Activated CD4-positive, alpha-beta T cell treated with anti-CD3 and anti-CD28 coated beads, Interleukin-2, amount 10 ng/mL, durations not matched to agents 24 days and 14 days (primary cell): ENCODE results near the gene PAQR8. TPM values are rescaled to one million over a fixed set of nuclear protein-coding genes. Genes with fewer than 3 reads are reported as not detected.

ENCODE experiments used
- DNase-seq: peaks from one replicate; pipeline ENCODE4 v3.0.0; 2022
- H3K27ac Mint-ChIP-seq: one replicate; pipeline ENCODE4 v1.8.0; 2022; ENCODE audit warnings: mild to moderate bottlenecking, mixed read lengths
- H3K27me3 Mint-ChIP-seq: one replicate; pipeline ENCODE4 v1.8.0; 2022; ENCODE audit warnings: mixed read lengths
- H3K36me3 Mint-ChIP-seq: one replicate; pipeline ENCODE4 v1.8.0; 2022; ENCODE audit warnings: low read depth, mild to moderate bottlenecking, mixed read lengths
- H3K4me1 Mint-ChIP-seq: one replicate; pipeline ENCODE4 v1.8.0; 2021; ENCODE audit warnings: mixed read lengths
- H3K4me3 Mint-ChIP-seq: one replicate; pipeline ENCODE4 v1.8.0; 2022; ENCODE audit warnings: mild to moderate bottlenecking, moderate library complexity, mixed read lengths
- H3K9me3 Mint-ChIP-seq: one replicate; pipeline ENCODE4 v1.8.0; 2021; ENCODE audit warnings: mixed read lengths
- intact Hi-C: fragments of 100-400 bp; cut with micrococcal nuclease; formaldehyde crosslinking; loops from one replicate; pipeline ENCODE4 v1.15.1; 2023
- total RNA-seq: library from RNA; stranded (reverse); gene quantifications from 2 replicates; pipeline ENCODE4 v1.2.3, GENCODE V29; 2022

The PAQR8 gene
- total RNA-seq, 1 donor from 2014 or later = 4.8 TPM

GRCh38 chr6:52335576-52335975 lies 26.4 kb upstream of the PAQR8 start:
- H3K36me3 Mint-ChIP-seq = no peaks in the 10 kb centered on the region
- no peak overlapping the region for H3K4me3 Mint-ChIP-seq
- H3K27ac Mint-ChIP-seq = no peak overlapping the region

DNA sequence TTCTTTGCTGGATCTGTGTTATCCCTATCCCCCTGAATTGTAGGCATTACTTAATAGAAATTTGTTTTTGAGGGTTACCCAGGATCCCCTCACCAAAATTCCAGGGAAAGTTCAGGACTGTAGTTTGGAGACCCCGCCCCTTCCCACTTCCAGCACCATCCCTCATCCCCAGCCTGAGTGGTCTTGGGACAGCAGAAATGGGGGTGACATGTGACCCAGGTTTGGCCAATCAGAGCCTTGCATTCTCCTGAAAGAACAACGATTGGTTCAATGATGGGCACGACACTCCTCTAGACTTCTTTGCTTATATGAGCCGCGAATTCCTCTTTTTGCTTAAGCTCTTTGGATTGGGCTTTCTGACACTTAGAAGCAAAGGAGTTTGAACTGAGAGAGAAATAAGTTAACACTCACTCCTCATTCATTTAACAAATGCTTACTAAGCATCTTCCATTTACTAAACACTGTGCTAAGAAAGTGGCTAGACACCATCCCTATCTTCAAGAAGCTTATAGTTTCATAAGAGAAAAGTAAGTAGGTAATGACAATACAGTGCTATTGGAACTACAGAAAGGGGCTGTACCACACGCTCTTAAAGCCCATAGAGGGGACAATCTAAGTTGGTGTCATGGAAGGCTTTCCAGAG lies 24.9 kb upstream of the PAQR8 start:
- peak overlapping the region; percentile 0 for H3K27ac Mint-ChIP-seq
- peaks cover 2% of the 10 kb centered on the region for H3K27me3 Mint-ChIP-seq
- peaks cover 28% of the 10 kb centered on the region for H3K4me1 Mint-ChIP-seq
- H3K36me3 Mint-ChIP-seq = no peaks in the 10 kb centered on the region
- no peak for DNase-seq
- H3K9me3 Mint-ChIP-seq = no peaks in the 10 kb centered on the region
- intact Hi-C loops = loop anchor here (2.0 kb wide), 1 partner anchor 16 kb away; no protein-coding TSS in a partner anchor
- no peak overlapping the region for H3K4me3 Mint-ChIP-seq

More at GRCh38 chr6:52335576-52335975, 26.4 kb upstream of the PAQR8 start:
- H3K9me3 Mint-ChIP-seq = no peaks in the 10 kb centered on the region
- intact Hi-C loops = no loop called here
- no peaks in the 10 kb centered on the region for H3K27me3 Mint-ChIP-seq
- H3K4me1 Mint-ChIP-seq = peaks cover 24% of the 10 kb centered on the region
- no peak for DNase-seq

DNA sequence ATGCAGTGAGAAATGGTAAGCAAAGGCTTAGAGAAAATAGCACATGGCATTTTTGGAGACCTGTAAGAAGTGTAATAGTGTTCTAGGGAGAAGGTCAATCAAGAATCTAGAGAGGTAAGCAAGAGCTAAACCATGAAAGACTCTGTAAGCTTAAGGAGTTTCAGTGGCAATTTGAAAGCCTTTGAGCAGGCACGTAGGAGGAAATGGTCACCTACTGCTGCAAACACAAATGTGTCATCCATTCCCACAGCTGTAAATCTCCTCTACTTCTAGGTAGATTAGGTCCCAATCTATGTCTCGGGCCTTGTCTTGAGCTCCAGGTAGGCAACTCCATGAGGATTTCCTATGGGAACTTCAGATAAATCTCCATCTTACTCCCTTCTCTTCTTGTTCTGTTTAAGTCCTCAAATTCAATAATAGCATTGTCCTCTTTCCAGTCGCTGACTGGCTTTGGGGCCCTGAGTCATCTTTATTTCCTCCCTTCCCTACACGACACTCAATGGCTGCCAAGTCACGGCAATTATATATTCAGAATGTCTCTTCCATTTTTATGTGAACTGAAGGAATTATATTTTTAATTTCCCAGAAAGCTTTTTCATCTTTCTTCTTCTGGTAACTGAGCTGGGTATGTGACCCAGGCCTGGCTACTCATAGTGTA lies 24.2 kb upstream of the PAQR8 start:
- H3K4me1 Mint-ChIP-seq = peaks cover 28% of the 10 kb centered on the region

DNA sequence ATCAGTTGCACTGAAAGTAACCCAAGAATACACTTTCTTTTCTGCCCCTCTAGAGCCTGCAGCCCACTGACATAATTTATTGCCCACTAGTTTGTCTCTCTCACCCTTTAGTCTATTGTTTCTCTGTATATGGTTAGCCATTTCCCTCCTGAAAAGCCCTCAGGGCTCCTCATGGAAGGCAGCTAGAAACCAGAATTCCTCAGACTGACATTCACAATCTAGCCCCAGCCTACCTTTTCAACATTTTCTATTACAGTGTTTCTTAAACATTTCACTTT lies 21.4 kb upstream of the PAQR8 start:
- peaks cover 4% of the 10 kb centered on the region for H3K27me3 Mint-ChIP-seq
- H3K9me3 Mint-ChIP-seq = no peaks in the 10 kb centered on the region
- no peaks in the 10 kb centered on the region for H3K36me3 Mint-ChIP-seq
- H3K4me1 Mint-ChIP-seq = peaks cover 18% of the 10 kb centered on the region
- DNase-seq = no peak
- no peak overlapping the region for H3K27ac Mint-ChIP-seq
- no peak overlapping the region for H3K4me3 Mint-ChIP-seq
- intact Hi-C loops = no loop called here

More for the DNA sequence above, 24.2 kb upstream of the PAQR8 start:
- no peak for DNase-seq
- Mint-ChIP-seq H3K36me3 (no peaks in the 10 kb centered on the region), H3K27me3 (peaks cover 2% of the 10 kb centered on the region), H3K27ac (peak overlapping the region; percentile 0), H3K4me3 (no peak overlapping the region), H3K9me3 (no peaks in the 10 kb centered on the region)
- intact Hi-C loops = loop anchor here (2.0 kb wide), 1 partner anchor 15 kb away; no protein-coding TSS in a partner anchor

- H3K4me1 Mint-ChIP-seq = peaks cover 13% of the 10 kb centered on the region
- no peaks in the 10 kb centered on the region for H3K9me3 Mint-ChIP-seq
- H3K27ac Mint-ChIP-seq = no peak overlapping the region
- no peaks in the 10 kb centered on the region for H3K36me3 Mint-ChIP-seq
- no peak for DNase-seq
- peaks cover 4% of the 10 kb centered on the region for H3K27me3 Mint-ChIP-seq
- intact Hi-C loops = no loop called here
- H3K4me3 Mint-ChIP-seq = no peak overlapping the region
Measured at GRCh38 chr6:52341561-52342260, 20.2 kb upstream of the PAQR8 start.

- Mint-ChIP-seq H3K9me3 (no peaks in the 10 kb centered on the region), H3K36me3 (no peaks in the 10 kb centered on the region), H3K27ac (no peak overlapping the region), H3K27me3 (peaks cover 9% of the 10 kb centered on the region), H3K4me3 (no peak overlapping the region), H3K4me1 (peaks cover 8% of the 10 kb centered on the region)
- intact Hi-C loops = no loop called here
- DNase-seq = no peak
Measured at GRCh38 chr6:52345311-52345710, 16.6 kb upstream of the PAQR8 start.

GRCh38 chr6:52346503-52346902 lies 15.4 kb upstream of the PAQR8 start:
- H3K27ac Mint-ChIP-seq = no peak overlapping the region
- H3K4me1 Mint-ChIP-seq = peaks cover 10% of the 10 kb centered on the region
- no peak for DNase-seq
- intact Hi-C loops = no loop called here
- H3K27me3 Mint-ChIP-seq = peaks cover 9% of the 10 kb centered on the region
- no peak overlapping the region for H3K4me3 Mint-ChIP-seq
- H3K36me3 Mint-ChIP-seq = no peaks in the 10 kb centered on the region
- H3K9me3 Mint-ChIP-seq = no peaks in the 10 kb centered on the region

GRCh38 chr6:52347818-52348217 lies 14.1 kb upstream of the PAQR8 start:
- Mint-ChIP-seq H3K27me3 (peaks cover 7% of the 10 kb centered on the region), H3K9me3 (no peaks in the 10 kb centered on the region), H3K4me3 (no peak overlapping the region), H3K4me1 (peaks cover 13% of the 10 kb centered on the region), H3K27ac (no peak overlapping the region), H3K36me3 (no peaks in the 10 kb centered on the region)
- no peak for DNase-seq
- intact Hi-C loops = no loop called here

GRCh38 chr6:52351879-52352238 lies 10.1 kb upstream of the PAQR8 start:
- H3K9me3 Mint-ChIP-seq = no peaks in the 10 kb centered on the region
- intact Hi-C loops = loop anchor here (2.0 kb wide), 1 partner anchor 15 kb away; no protein-coding TSS in a partner anchor
- H3K27ac Mint-ChIP-seq = no peak overlapping the region
- H3K36me3 Mint-ChIP-seq = no peaks in the 10 kb centered on the region
- no peak for DNase-seq
- H3K4me1 Mint-ChIP-seq = peaks cover 13% of the 10 kb centered on the region
- no peak overlapping the region for H3K4me3 Mint-ChIP-seq
- peaks cover 5% of the 10 kb centered on the region for H3K27me3 Mint-ChIP-seq

GRCh38 chr6:52352239-52353018 lies 9.5 kb upstream of the PAQR8 start:
- Mint-ChIP-seq H3K36me3 (no peaks in the 10 kb centered on the region), H3K9me3 (no peaks in the 10 kb centered on the region), H3K27me3 (peaks cover 3% of the 10 kb centered on the region), H3K4me1 (peaks cover 13% of the 10 kb centered on the region), H3K27ac (no peak overlapping the region), H3K4me3 (no peak overlapping the region)
- intact Hi-C loops = loop anchor here (2.0 kb wide), 1 partner anchor 16 kb away; no protein-coding TSS in a partner anchor
- DNase-seq = no peak

DNA sequence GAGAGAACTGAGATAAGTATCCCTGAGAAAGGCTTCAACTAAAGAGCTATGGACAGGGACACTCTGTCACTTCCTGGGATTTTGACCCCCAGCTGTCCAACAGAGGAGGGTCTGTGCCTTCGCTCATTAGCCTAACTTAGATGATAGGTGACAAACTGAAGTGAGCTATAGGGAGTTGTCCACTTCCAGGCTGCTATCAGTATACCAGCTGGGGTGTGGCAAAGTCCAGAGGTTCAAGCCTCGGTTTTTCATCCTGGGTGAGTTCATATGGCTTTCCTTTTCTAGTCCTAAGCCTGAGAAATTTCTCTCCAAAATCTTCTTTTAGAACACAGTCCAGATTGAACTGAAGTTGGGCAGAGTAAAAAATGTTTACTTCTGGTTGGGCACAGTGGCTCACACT lies 5.9 kb upstream of the PAQR8 start:
- Mint-ChIP-seq H3K4me3 (no peak overlapping the region), H3K36me3 (no peaks in the 10 kb centered on the region), H3K27me3 (no peaks in the 10 kb centered on the region), H3K9me3 (no peaks in the 10 kb centered on the region), H3K27ac (no peak overlapping the region), H3K4me1 (peaks cover 9% of the 10 kb centered on the region)
- no peak for DNase-seq
- intact Hi-C loops = loop anchor here (5.0 kb wide), 1 partner anchor 34 kb away; no protein-coding TSS in a partner anchor

GRCh38 chr6:52359403-52359802 lies 2.5 kb upstream of the PAQR8 start:
- H3K36me3 Mint-ChIP-seq = peaks cover 4% of the 10 kb centered on the region
- H3K4me3 Mint-ChIP-seq = no peak overlapping the region
- intact Hi-C loops = loop anchor here (5.0 kb wide), 1 partner anchor 37 kb away; no protein-coding TSS in a partner anchor
- DNase-seq = no peak
- no peaks in the 10 kb centered on the region for H3K9me3 Mint-ChIP-seq
- H3K4me1 Mint-ChIP-seq = peaks cover 21% of the 10 kb centered on the region
- no peak overlapping the region for H3K27ac Mint-ChIP-seq
- no peaks in the 10 kb centered on the region for H3K27me3 Mint-ChIP-seq

- Mint-ChIP-seq H3K4me3 (no peak overlapping the region), H3K36me3 (peaks cover 4% of the 10 kb centered on the region), H3K27me3 (no peaks in the 10 kb centered on the region), H3K9me3 (no peaks in the 10 kb centered on the region), H3K27ac (no peak overlapping the region), H3K4me1 (peaks cover 25% of the 10 kb centered on the region)
- intact Hi-C loops = loop anchor here (5.0 kb wide), 1 partner anchor 302 kb away; no protein-coding TSS in a partner anchor
- DNase-seq = no peak
Measured at GRCh38 chr6:52360028-52360427, 1.9 kb upstream of the PAQR8 start.
